Liver (tissue), 9 donors: ENCODE measurements around the gene AKR1C2. TPM values are rescaled to one million over a fixed set of nuclear protein-coding genes. Genes with fewer than 3 reads are reported as not detected.
"Not testable (repeated sequence)": the region's sequence is repeated elsewhere in the genome, so short reads cannot be mapped to it uniquely, and the experiment has no call there.

Source experiments
- DNase-seq: peaks from one replicate; pipeline ENCODE4 v3.0.0-alpha.2; 2017; ENCODE audit warnings: low spot score
- H3K27ac ChIP-seq, 2 donors: one replicate each; pipeline ENCODE4 v1.7.0; 2013; ENCODE audit warnings: inconsistent platforms in 2 of 2, low read length in 2 of 2, control low read depth in 1 of 2, low read depth in 1 of 2, mild to moderate bottlenecking in 1 of 2
- H3K27me3 ChIP-seq, 4 donors: one replicate each; pipeline versions ENCODE4 v1.6.1 to v1.7.0; 2013; ENCODE audit warnings: low read length in 3 of 4, inconsistent platforms in 1 of 4, mild to moderate bottlenecking in 1 of 4, moderate library complexity in 1 of 4; ENCODE audit not compliant: control insufficient read depth in 4 of 4, insufficient read depth in 4 of 4
- H3K36me3 ChIP-seq, 4 donors: one replicate each; pipeline versions ENCODE4 v1.6.1 to v1.7.0; 2013; ENCODE audit warnings: low read length in 3 of 4, mild to moderate bottlenecking in 3 of 4, low read depth in 1 of 4, moderate library complexity in 1 of 4; ENCODE audit not compliant: control insufficient read depth in 4 of 4, insufficient read depth in 3 of 4
- H3K4me1 ChIP-seq, 4 donors: one replicate each; pipeline versions ENCODE4 v1.6.1 to v1.7.0; 2013; ENCODE audit warnings: low read length in 3 of 4, mild to moderate bottlenecking in 3 of 4, moderate library complexity in 1 of 4; ENCODE audit not compliant: control insufficient read depth in 4 of 4, insufficient read depth in 4 of 4
- H3K4me3 ChIP-seq, 3 donors: one replicate each; pipeline versions ENCODE4 v1.6.1 to v1.7.0; 2013; ENCODE audit warnings: low read length in 3 of 3, control low read depth in 1 of 3, low read depth in 1 of 3, mild to moderate bottlenecking in 1 of 3
- H3K9ac ChIP-seq, 2 donors: one replicate each; pipeline ENCODE4 v1.7.0; 2013; ENCODE audit warnings: low read length in 2 of 2, mild to moderate bottlenecking in 2 of 2, moderate library complexity in 2 of 2, control low read depth in 1 of 2, low read depth in 1 of 2
- H3K9me3 ChIP-seq, 4 donors: one replicate each; pipeline versions ENCODE4 v1.6.1 to v1.7.0; 2013; ENCODE audit warnings: low read length in 3 of 4; ENCODE audit not compliant: control insufficient read depth in 4 of 4
- EGR1 ChIP-seq, 2 donors: IDR thresholded peaks; 2 replicates each; pipeline ENCODE4 v1.6.1; 2016 to 2018; ENCODE audit warnings: antibody characterized with exemption in 2 of 2, low read depth in 2 of 2
- FOXA1 ChIP-seq: IDR thresholded peaks from 2 replicates; pipeline ENCODE4 v1.6.1; 2016; ENCODE audit warnings: antibody characterized with exemption
- FOXA2 ChIP-seq: IDR thresholded peaks from 2 replicates; pipeline ENCODE4 v1.6.1; 2016; ENCODE audit warnings: antibody characterized with exemption
- HNF4A ChIP-seq, 2 donors: conservative IDR thresholded peaks; 2 replicates each; pipeline ENCODE4 v1.6.1; 2016; ENCODE audit warnings: antibody characterized with exemption in 2 of 2, mild to moderate bottlenecking in 2 of 2
- JUND ChIP-seq, 2 donors: IDR thresholded peaks; 2 replicates each; pipeline ENCODE4 v1.6.1; 2016; ENCODE audit warnings: antibody characterized with exemption in 2 of 2
- RAD21 ChIP-seq, 2 donors: IDR thresholded peaks; 2 replicates each; pipeline ENCODE4 v1.6.1; 2016; ENCODE audit warnings: antibody characterized with exemption in 2 of 2, mild to moderate bottlenecking in 2 of 2
- RXRA ChIP-seq, 2 donors: IDR thresholded peaks; 2 replicates each; pipeline ENCODE4 v1.6.1; 2017 to 2018; ENCODE audit warnings: antibody characterized with exemption in 2 of 2, mild to moderate bottlenecking in 1 of 2
- SP1 ChIP-seq: IDR thresholded peaks from 2 replicates; pipeline ENCODE4 v1.6.1; 2018; ENCODE audit warnings: antibody characterized with exemption, mild to moderate bottlenecking
- TAF1 ChIP-seq: conservative IDR thresholded peaks from 2 replicates; pipeline ENCODE4 v1.6.1; 2016; ENCODE audit warnings: antibody characterized with exemption, mild to moderate bottlenecking
- YY1 ChIP-seq: IDR thresholded peaks from 2 replicates; pipeline ENCODE4 v1.6.1; 2016; ENCODE audit warnings: antibody characterized with exemption, mild to moderate bottlenecking
- WGBS: extraction: QIAGEN DNeasy Blood & Tissue Kit; methylation state at CpG from one replicate; pipeline ENCODE4 v1.1.7; 2013; 5-methylcytosine and 5-hydroxymethylcytosine counted together
- polyA plus RNA-seq, 2 donors: library from polyadenylated mRNA; stranded (reverse) in 1 of 2; unstranded in 1 of 2; fragments of 200-250 nt in 1 of 2; fragments of >200 nt in 1 of 2; fragmentation: Nextera tagmentation in 1 of 2; extraction: Ambion mirVana in 1 of 2; gene quantifications; one replicate each; pipeline versions ENCODE4 v1.2.1 to v1.2.3, GENCODE V29; 2013 to 2015
- total RNA-seq, 2 donors: library from RNA; depleted of rRNA; stranded (reverse); fragments of >200 nt; gene quantifications; one replicate each; pipeline ENCODE4 v1.2.3, GENCODE V29; 2014
- TF ChIP-seq, protein P1 (sequence below): fragments of 150-350 bp; IDR thresholded peaks from 2 replicates; pipeline ENCODE4 v1.5.1; 2017; ENCODE audit warnings: improper control_type of control experiment, low read depth, low read length; ENCODE audit not compliant: missing input control
- donor health status: healthy.
- donor health status: healthy.
- donor health status: healthy.
- donor health status: healthy.
- donor health status: healthy.

The AKR1C2 gene
- total and polyA plus RNA-seq, 4 donors, result 63.8 to 699 (median 162) TPM

GRCh38 chr10:5030989-5031388, 27.3 kb upstream of the AKR1C2 start:
- 95% methylated on average over 1 of the region's 1 CpG for WGBS
- no peaks in the 10 kb centered on the region for H3K27me3 ChIP-seq
- peaks cover 0 to 2% (median under 1%) of the 10 kb centered on the region in 4 donors for H3K9me3 ChIP-seq
- no peak overlapping the region for H3K4me3 ChIP-seq
- H3K36me3 ChIP-seq, result no peaks in the 10 kb centered on the region
- no peak for TF ChIP-seq SP1
- TF ChIP-seq TAF1, result no peak
- TF ChIP-seq JUND (IDR thresholded peaks at IDR 0.05), result no peak
- no peak for TF ChIP-seq RXRA (IDR thresholded peaks at IDR 0.05)
- TF ChIP-seq EGR1 (IDR thresholded peaks at IDR 0.05; ENCODE audit: low read depth in 2 of 2), result no peak
- TF ChIP-seq HNF4A (conservative IDR thresholded peaks at IDR 0.05), result no peak
- TF ChIP-seq YY1, result no peak
- TF ChIP-seq, protein P1, sequence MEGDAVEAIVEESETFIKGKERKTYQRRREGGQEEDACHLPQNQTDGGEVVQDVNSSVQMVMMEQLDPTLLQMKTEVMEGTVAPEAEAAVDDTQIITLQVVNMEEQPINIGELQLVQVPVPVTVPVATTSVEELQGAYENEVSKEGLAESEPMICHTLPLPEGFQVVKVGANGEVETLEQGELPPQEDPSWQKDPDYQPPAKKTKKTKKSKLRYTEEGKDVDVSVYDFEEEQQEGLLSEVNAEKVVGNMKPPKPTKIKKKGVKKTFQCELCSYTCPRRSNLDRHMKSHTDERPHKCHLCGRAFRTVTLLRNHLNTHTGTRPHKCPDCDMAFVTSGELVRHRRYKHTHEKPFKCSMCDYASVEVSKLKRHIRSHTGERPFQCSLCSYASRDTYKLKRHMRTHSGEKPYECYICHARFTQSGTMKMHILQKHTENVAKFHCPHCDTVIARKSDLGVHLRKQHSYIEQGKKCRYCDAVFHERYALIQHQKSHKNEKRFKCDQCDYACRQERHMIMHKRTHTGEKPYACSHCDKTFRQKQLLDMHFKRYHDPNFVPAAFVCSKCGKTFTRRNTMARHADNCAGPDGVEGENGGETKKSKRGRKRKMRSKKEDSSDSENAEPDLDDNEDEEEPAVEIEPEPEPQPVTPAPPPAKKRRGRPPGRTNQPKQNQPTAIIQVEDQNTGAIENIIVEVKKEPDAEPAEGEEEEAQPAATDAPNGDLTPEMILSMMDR, result no peak
- no peak for TF ChIP-seq RAD21 (IDR thresholded peaks at IDR 0.05)
- no peak for TF ChIP-seq FOXA2
- no peak for DNase-seq
- H3K27ac ChIP-seq, result no peak overlapping the region
- H3K4me1 ChIP-seq, result peaks cover 0 to 2% (median 0%) of the 10 kb centered on the region in 4 donors
- no peak overlapping the region for H3K9ac ChIP-seq

GRCh38 chr10:5025461-5025881, 21.8 kb upstream of the AKR1C2 start:
- not testable (repeated sequence) for H3K4me1 ChIP-seq, DNase-seq, H3K27ac ChIP-seq, H3K9me3 ChIP-seq, H3K36me3 ChIP-seq, H3K27me3 ChIP-seq, H3K4me3 ChIP-seq, H3K9ac ChIP-seq

DNA sequence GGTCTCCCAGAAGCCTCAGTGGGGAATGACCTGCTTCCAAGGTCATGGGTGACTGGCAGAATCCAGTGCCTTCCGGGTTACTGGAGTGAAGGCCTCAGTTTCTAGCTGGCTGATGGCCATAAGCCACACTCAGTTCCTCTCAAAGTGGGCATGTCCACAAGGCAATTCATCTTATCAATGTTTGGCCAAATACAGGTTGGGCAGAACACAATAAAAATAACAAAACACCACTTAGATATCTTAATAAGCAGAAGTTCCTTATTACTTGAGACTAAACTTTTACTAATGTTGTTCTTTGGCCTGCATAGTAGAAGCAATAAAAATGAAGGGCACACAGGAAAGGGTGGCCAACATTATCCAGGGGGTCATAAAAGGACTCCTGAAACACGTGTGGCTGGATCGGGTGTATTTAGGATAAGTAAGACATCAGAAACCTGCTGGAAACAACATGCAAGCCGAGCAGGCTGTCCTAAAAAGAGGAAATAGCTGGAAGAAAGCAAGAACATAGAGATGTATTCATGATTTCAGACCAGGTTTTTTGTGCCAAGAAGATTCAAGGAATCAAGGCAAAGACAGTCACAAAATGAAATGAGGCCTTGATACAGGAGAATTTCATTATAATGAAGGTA, 19.6 kb upstream of the AKR1C2 start:
- TF ChIP-seq RAD21 (IDR thresholded peaks at IDR 0.05) (no peak), FOXA1 (no peak), SP1 (no peak)
- H3K9ac ChIP-seq, result no peak overlapping the region
- no peaks in the 10 kb centered on the region for H3K36me3 ChIP-seq
- H3K4me3 ChIP-seq, result no peak overlapping the region
- H3K27ac ChIP-seq, result no peak overlapping the region
- H3K27me3 ChIP-seq, result no peaks in the 10 kb centered on the region
- H3K4me1 ChIP-seq, result peaks cover 0 to 4% (median under 1%) of the 10 kb centered on the region in 4 donors
- DNase-seq, result no peak
- 53% methylated on average over 4 of the region's 4 CpGs for WGBS
- no peaks in the 10 kb centered on the region for H3K9me3 ChIP-seq

DNA sequence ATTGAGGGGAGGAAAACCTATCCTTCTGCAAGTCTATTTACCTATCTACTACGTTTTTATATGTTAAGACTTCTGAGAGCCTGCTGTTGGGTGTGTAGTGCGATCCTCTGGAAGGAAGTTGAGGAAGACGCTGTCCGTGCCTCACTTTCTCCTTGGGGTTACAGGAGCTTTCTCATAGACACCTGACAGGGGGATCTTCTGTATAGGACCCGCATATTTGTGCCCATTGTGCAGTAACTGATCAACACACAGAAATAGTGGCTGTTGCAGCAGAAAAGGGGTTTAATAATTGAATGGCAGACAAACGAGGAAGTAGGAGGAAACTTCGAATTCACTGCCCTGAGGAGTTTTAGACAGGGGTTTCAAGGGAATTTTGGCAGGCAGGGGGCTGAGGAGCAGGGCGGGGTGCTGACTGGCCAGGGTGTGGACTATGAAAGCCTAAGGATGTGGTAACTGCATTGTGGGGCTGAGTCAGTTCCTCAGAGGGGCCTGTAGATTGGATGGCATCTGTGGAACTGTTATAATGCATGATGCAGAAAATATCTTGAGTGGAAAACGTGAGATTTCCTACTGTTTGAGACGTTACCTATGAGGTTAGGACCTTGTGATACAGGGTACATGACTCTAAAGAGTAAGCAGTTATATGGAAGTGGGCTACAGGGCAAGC, 18.1 kb upstream of the AKR1C2 start:
- not testable (repeated sequence) for DNase-seq, H3K4me1 ChIP-seq, H3K27me3 ChIP-seq, H3K9ac ChIP-seq, H3K9me3 ChIP-seq, H3K4me3 ChIP-seq, H3K27ac ChIP-seq, H3K36me3 ChIP-seq
- WGBS, result 88% methylated on average over 8 of the region's 10 CpGs
